A673 (cell line): ENCODE data around the gene KIAA0319L. TPM values are rescaled to one million over a fixed set of nuclear protein-coding genes. Genes with fewer than 3 reads are reported as not detected.

Source experiments
- BruUV-seq: library from RNA; stranded (reverse); fragments of 400-500 nt; replicated peaks from 2 replicates; lab custom pipeline; 2021; lab: Mats Ljungman, UMichigan
- CTCF ChIA-PET: fragments of 300-600 bp; sonication (Branson Sonifier 250); formaldehyde crosslinking; loops from one replicate; lab custom pipeline; 2022; ENCODE audit warnings: antibody characterized with exemption; lab: Charles Lee
- POLR2A ChIA-PET: fragments of 300-600 bp; sonication (Branson Sonifier 250); formaldehyde crosslinking; loops from one replicate; lab custom pipeline; 2022; ENCODE audit warnings: antibody characterized with exemption; ENCODE audit not compliant: low non-redundant PET; lab: Charles Lee
- DNase-seq: peaks from one replicate; pipeline ENCODE4 v3.0.0-alpha.2; 2015; ENCODE audit warnings: low spot score
- H3K27ac ChIP-seq: fragments of 200-600 bp; sonication (generic); 2 replicates; pipeline ENCODE4 v1.5.1; 2016; ENCODE audit warnings: mixed run types, low read depth, mild to moderate bottlenecking, mixed read lengths, antibody characterized with exemption, low read length; ENCODE audit not compliant: poor library complexity, severe bottlenecking
- H3K27me3 ChIP-seq: fragments of 200-600 bp; sonication (generic); replicated peaks from 2 replicates; pipeline ENCODE4 v1.6.1; 2017; ENCODE audit warnings: mixed run types, low read depth, mild to moderate bottlenecking, mixed read lengths, antibody characterized with exemption, low read length; ENCODE audit not compliant: insufficient read depth, poor library complexity
- H3K36me3 ChIP-seq: fragments of 200-600 bp; sonication (generic); 2 replicates; pipeline ENCODE4 v1.6.1; 2016; ENCODE audit warnings: mixed run types, mild to moderate bottlenecking, mixed read lengths, antibody characterized with exemption, low read length; ENCODE audit not compliant: insufficient read depth, poor library complexity, severe bottlenecking
- H3K4me1 ChIP-seq: fragments of 200-600 bp; sonication (generic); 2 replicates; pipeline ENCODE4 v1.6.1; 2017; ENCODE audit warnings: mixed run types, mild to moderate bottlenecking, mixed read lengths, antibody characterized with exemption, low read length; ENCODE audit not compliant: insufficient read depth, poor library complexity, severe bottlenecking
- H3K4me3 ChIP-seq: fragments of 200-600 bp; sonication (generic); 2 replicates; pipeline ENCODE4 v1.5.1; 2016; ENCODE audit warnings: low read depth, mixed run types, mild to moderate bottlenecking, mixed read lengths, low read length; ENCODE audit not compliant: poor library complexity, severe bottlenecking
- H3K9me3 ChIP-seq: fragments of 200-600 bp; sonication (generic); 2 replicates; pipeline ENCODE4 v1.6.1; 2016; ENCODE audit warnings: mixed run types, low read depth, mild to moderate bottlenecking, mixed read lengths, antibody characterized with exemption, low read length; ENCODE audit not compliant: poor library complexity, severe bottlenecking
- CTCF ChIP-seq: fragments of 300-800, 200-600 bp; sonication (generic); conservative IDR thresholded peaks from 2 replicates; pipeline ENCODE4 v1.5.1; 2017; ENCODE audit warnings: low read depth, mild to moderate bottlenecking, antibody characterized with exemption, low read length, moderate library complexity, mixed read lengths
- EZH2 ChIP-seq: fragments of 200-600 bp; sonication (generic); IDR thresholded peaks from 2 replicates; pipeline ENCODE4 v1.6.1; 2017; ENCODE audit warnings: borderline replicate concordance, low read depth, mild to moderate bottlenecking, mixed read lengths, antibody characterized with exemption, low read length; ENCODE audit not compliant: poor library complexity, severe bottlenecking
- intact Hi-C: fragments of 100-400 bp; cut with micrococcal nuclease; formaldehyde crosslinking; loops from one replicate; pipeline ENCODE4 v1.10.0; 2022; ENCODE audit not compliant: unreplicated experiment
- total RNA-seq: library from RNA; stranded (reverse); gene quantifications from 2 replicates; pipeline ENCODE4 v1.2.3, GENCODE V29; 2021

KIAA0319L gene
- total RNA-seq, 1 experiment from 2014 or later, result 33.7 TPM

- peaks cover 21% of the 10 kb centered on the region for H3K4me1 ChIP-seq
- CTCF ChIA-PET, result no interaction called here
- DNase-seq, result no peak
- H3K9me3 ChIP-seq, result no peaks in the 10 kb centered on the region
- H3K36me3 ChIP-seq, result no peaks in the 10 kb centered on the region
- no TSS peak for BruUV-seq
- H3K27ac ChIP-seq, result no peak overlapping the region
- no peak for TF ChIP-seq EZH2
- no peak for TF ChIP-seq CTCF
- H3K27me3 ChIP-seq, result no peaks in the 10 kb centered on the region
- intact Hi-C loops, result no loop called here
- POLR2A ChIA-PET, result no interaction called here
- no peak overlapping the region for H3K4me3 ChIP-seq
These were observed 49.3 kb downstream of the KIAA0319L start for GRCh38 chr1:35507947-35508346.

GRCh38 chr1:35506960-35507912, 50.0 kb downstream of the KIAA0319L start:
- peaks cover 21% of the 10 kb centered on the region for H3K4me1 ChIP-seq
- no peaks in the 10 kb centered on the region for H3K27me3 ChIP-seq
- intact Hi-C loops, result no loop called here
- ChIA-PET CTCF (no interaction called here), POLR2A (no interaction called here)
- no TSS peak for BruUV-seq
- H3K9me3 ChIP-seq, result no peaks in the 10 kb centered on the region
- no peak for DNase-seq
- no peaks in the 10 kb centered on the region for H3K36me3 ChIP-seq
- H3K4me3 ChIP-seq, result no peak overlapping the region
- no peak for TF ChIP-seq EZH2
- no peak for TF ChIP-seq CTCF
- no peak overlapping the region for H3K27ac ChIP-seq

GRCh38 chr1:35505911-35506798, 51.0 kb downstream of the KIAA0319L start:
- ChIA-PET CTCF (no interaction called here), POLR2A (no interaction called here)
- Histone ChIP-seq H3K27ac (no peak overlapping the region), H3K9me3 (no peaks in the 10 kb centered on the region), H3K4me1 (peaks cover 21% of the 10 kb centered on the region), H3K4me3 (no peak overlapping the region), H3K36me3 (no peaks in the 10 kb centered on the region), H3K27me3 (no peaks in the 10 kb centered on the region)
- intact Hi-C loops, result no loop called here
- peak; percentile 96 for DNase-seq
- TF ChIP-seq EZH2 (no peak), CTCF (no peak)
- no TSS peak for BruUV-seq
